HCT116 (cell line): Measurements from ENCODE around the gene SPOP.

Source experiments
- CTCF ChIP-seq, 3 experiments: fragments of 200-600 bp in 1 of 3; sonication (generic) in 1 of 3; IDR thresholded peaks in 2 of 3; conservative IDR thresholded peaks in 1 of 3; 2 replicates each; pipeline ENCODE4 v1.5.1; 2012 to 2017; ENCODE audit warnings: low read depth in 2 of 3, low read length in 2 of 3, antibody characterized with exemption in 1 of 3, borderline replicate concordance in 1 of 3, control low read depth in 1 of 3, mild to moderate bottlenecking in 1 of 3, mixed read lengths in 1 of 3, mixed run types in 1 of 3, moderate library complexity in 1 of 3; ENCODE audit not compliant: insufficient read depth in 1 of 3
- EZH2 ChIP-seq: fragments of 200-600 bp; sonication (generic); IDR thresholded peaks from 2 replicates; pipeline ENCODE4 v1.6.1; 2017; ENCODE audit warnings: antibody characterized with exemption, mixed run types
- EZH2phosphoT487 ChIP-seq: fragments of 200-600 bp; IDR thresholded peaks from 2 replicates; pipeline ENCODE4 v1.6.1; 2018; ENCODE audit warnings: antibody characterized with exemption, borderline replicate concordance
- MAX ChIP-seq: IDR thresholded peaks from 2 replicates; pipeline ENCODE4 v1.6.1; 2012
- POLR2A ChIP-seq: IDR thresholded peaks from 2 replicates; pipeline ENCODE4 v1.7.0; 2011; ENCODE audit warnings: borderline replicate concordance; ENCODE audit not compliant: insufficient read depth, insufficient read length; ENCODE audit errors: extremely low read depth
- SIN3A ChIP-seq: IDR thresholded peaks from 2 replicates; pipeline ENCODE4 v1.6.1; 2012; ENCODE audit warnings: low read depth
- ZBTB33 ChIP-seq: IDR thresholded peaks from 2 replicates; pipeline ENCODE4 v1.6.1; 2011; ENCODE audit warnings: mild to moderate bottlenecking, low read length, moderate library complexity; ENCODE audit not compliant: insufficient replicate concordance; ENCODE audit errors: extremely low read depth
- ZNF274 ChIP-seq: fragments of 200-500 bp; sonication (Bioruptor generic); IDR thresholded peaks from 2 replicates; pipeline ENCODE4 v1.6.1; 2014; ENCODE audit warnings: mild to moderate bottlenecking, low read depth, low read length, inconsistent platforms

- TF ChIP-seq CTCF (IDR thresholded peaks at IDR 0.05 in 2 of 3, conservative IDR thresholded peaks at IDR 0.05 in 1 of 3; ENCODE audit: borderline replicate concordance in 1 of 3, insufficient read depth in 1 of 3, low read depth in 2 of 3, low read length in 2 of 3) (no peak), EZH2 (no peak), SIN3A (no peak), ZNF274 (no peak), POLR2A (no peak), EZH2phosphoT487 (no peak), MAX (no peak), ZBTB33 (no peak)
Observed at GRCh38 chr17:49633762-49634484, 44.0 kb downstream of the SPOP start.
